Measurements from ENCODE around the gene UBE2A.

Gene UBE2A

DNA sequence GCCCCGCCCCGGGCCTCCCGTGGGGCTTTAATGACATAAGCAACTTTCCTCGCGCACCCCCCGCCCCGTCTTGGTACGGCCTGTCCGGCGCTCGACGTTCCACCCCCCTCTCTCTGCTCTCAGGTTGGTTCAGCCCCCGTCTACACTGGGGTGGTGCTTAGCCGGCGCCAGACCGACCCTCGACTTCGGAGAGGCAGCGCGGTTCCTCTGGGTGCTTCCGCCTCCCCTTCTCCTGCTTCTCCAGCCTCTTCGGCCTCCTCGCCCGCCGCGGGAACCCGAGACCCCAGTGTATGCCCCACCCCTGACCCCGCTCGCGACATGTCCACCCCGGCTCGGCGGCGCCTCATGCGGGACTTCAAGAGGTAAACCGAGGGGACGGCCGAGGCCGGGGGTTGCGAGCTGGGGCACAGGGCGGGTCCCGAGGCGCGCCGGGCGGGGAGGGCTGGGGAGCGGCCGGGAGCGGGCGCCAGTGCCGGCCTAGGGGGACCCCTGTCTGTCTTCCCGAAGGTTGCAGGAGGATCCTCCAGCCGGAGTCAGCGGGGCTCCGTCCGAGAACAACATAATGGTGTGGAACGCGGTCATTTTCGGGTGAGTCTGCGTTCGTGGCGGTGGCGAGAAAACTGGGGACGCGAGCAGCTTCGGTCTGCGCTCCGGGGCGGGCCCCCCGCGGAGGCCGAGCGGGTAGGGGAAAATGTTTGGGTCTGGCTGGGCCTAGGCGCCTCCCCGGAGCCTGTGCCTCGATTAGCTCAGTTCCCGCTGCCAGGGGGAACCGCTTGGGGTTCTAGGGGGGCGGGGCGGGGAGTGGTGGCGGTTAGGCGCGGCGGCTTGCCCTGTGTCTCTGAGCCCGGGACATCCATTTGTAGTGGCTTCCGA, at the start of gene UBE2A:
UBE2A (plus strand) TSS at position 170 of the 873 bp plus-strand sequence; CDS start at position 319, 149 bp downstream.
- DNase-seq (ENCODE audit: low read depth), result peak; percentile 75
- H3K4me3 ChIP-seq (ENCODE audit: low read depth, low read length), result peak within 1 kb of the TSS; percentile 65

DNA sequence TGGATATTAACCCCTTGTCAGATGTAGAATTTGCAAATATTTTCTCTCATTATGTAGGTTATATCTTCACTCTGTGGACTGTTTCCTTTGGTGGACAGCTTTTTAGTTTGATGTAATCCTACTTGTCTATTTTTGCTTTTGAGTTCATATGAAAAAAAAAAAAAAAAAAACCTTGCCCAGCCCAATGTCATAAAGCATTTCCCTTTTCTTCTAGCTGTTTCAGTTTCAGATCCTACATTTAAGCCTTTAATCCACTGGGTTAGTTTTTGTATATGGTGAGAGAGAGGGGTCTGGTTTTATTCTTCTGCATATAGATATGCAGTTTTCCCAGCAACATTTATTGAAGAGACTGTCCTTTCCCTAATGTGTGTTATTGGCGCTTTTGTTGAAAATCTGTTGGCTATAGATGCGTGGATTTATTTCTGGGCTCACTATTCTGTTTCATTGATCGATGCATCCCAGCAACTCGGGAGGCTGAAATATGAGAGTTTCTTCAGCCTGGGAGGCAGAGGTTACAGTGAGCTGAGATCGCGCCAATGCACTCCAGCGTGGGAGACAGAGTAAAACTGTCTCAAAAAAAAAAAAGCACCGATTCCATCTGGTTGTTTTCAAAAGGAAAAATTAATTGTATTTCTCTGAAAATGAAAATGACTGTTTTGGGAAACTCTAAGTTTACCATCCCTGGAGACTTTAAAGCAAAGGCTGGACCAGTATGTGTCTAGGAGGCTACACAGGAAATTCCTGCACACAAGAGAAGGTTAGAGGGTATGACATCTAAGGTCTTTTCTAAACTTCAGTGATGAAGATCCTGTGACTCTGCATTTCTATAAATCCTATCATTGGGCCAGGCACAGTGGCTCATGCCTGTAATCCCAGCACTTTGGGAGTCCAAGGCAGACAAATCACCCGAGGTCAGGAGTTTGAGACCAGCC, 44.8 kb upstream of the UBE2A start:
- no peak for DNase-seq (ENCODE audit: low read depth)
- H3K4me3 ChIP-seq (ENCODE audit: low read depth, low read length), result no peak overlapping the region

DNA sequence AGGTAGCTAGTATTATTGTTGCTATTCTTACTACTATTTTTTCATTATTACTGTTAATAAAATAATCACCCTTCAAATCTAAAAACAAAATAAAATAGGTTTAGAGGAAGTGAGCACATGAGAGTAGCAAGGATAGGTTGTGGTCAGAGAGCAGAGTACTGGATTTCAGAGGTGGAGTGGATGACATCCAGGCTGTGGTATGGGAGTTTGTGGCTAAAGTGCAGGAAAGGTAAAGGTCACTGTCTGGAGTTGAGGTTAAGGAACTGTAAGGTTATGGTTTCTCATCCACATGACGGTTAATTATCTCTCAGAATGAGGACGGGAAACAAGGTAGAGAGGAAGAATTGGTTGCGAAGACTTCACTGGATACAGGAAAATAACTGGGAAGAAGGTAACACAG, 36.9 kb upstream of the UBE2A start:
- no peak for DNase-seq (ENCODE audit: low read depth)
- no peak overlapping the region for H3K4me3 ChIP-seq (ENCODE audit: low read depth, low read length)

- H3K4me3 ChIP-seq (ENCODE audit: low read depth, low read length), result no peak overlapping the region
- no peak for DNase-seq (ENCODE audit: low read depth)
Measured at GRCh38 chrX:119539872-119540271, 34.5 kb upstream of the UBE2A start.

DNA sequence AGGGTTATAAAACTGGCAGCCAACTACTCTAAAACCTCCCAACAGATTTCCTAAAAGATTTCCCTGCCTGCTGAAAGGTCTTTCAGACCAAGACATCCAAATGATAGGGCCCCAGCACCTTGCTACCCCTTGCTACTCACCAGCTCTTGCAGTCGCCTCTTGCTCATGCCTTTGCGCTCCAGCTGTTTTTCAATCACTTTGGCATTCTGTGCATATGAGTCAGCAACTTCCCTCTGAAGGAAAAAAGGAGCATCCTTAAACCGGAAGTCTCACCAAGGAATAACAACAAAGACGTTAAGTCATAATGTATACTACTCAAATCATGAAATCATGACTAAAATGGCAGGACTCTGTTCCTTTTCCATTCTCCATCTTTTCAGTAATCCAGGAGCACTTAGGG, 33.2 kb upstream of the UBE2A start:
- peak; percentile 43 for DNase-seq (ENCODE audit: low read depth)
- no peak overlapping the region for H3K4me3 ChIP-seq (ENCODE audit: low read depth, low read length)

DNA sequence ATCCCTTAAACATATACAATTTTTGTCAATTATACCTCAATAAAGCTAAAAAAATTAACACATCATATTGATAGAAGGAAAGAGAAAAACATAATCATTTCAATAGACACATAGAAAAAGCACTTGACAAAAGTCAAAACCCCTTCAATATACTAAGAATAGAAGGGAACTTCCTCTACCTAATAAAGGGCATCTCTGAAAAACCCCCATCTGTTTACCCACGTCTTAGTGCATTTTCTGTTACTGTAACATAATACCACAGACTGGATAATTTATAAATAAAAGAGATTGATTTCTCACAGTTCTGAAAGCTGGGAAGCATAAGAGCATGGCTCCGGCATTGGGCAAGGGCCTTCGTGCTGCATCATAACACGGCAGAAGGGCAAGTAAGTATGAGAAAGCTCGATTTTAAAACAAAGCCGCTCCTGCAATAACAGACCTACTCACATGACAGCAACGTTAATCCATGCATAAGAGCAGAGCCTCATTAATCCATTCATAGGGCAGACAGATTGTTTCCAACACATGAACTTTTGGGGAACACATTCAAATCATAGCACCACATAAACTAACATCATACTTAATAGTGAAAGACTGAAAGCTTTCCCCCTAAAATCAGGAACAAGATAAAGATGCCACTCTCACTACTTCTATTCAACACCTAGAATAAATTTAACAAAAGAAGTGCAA, 24.9 kb upstream of the UBE2A start:
- no peak for DNase-seq (ENCODE audit: low read depth)
- no peak overlapping the region for H3K4me3 ChIP-seq (ENCODE audit: low read depth, low read length)

- no peak for DNase-seq (ENCODE audit: low read depth)
- H3K4me3 ChIP-seq (ENCODE audit: low read depth, low read length), result no peak overlapping the region
Measured at GRCh38 chrX:119552508-119552907, 21.9 kb upstream of the UBE2A start.

DNA sequence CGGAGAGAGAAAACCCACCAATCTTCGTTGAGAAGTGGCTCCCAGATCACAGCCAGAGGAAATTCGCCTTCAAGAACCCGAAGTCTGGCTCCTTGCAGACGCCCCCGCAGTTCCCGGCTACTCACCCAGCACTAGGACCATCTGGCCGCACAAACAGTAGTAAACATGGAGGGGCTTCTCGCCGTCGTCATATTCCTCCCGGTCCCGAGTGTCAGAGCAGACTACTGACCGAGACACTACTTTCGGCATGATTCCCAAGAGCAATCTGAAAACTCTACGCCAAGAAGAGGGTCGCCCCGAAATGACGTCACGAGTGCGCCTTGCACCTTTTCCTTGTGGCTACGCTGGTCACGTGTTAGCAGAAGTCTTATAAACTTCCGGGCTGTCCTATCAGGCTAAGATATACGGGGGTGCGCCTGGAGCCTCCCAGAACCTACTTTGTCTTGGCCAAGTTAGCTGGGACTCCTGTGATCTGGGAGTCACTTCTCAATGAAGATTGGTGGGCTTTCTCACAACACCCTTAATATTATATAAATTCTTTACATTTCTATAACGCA, 9.2 kb upstream of the UBE2A start, which contains the start of gene STEEP1:
STEEP1 (minus strand) TSS at position 303 of the 557 bp plus-strand sequence; CDS start at position 249, 54 bp downstream.
- DNase-seq (ENCODE audit: low read depth), result peak; percentile 64
- H3K4me3 ChIP-seq (ENCODE audit: low read depth, low read length), result peak within 1 kb of the TSS; percentile 66

DNA sequence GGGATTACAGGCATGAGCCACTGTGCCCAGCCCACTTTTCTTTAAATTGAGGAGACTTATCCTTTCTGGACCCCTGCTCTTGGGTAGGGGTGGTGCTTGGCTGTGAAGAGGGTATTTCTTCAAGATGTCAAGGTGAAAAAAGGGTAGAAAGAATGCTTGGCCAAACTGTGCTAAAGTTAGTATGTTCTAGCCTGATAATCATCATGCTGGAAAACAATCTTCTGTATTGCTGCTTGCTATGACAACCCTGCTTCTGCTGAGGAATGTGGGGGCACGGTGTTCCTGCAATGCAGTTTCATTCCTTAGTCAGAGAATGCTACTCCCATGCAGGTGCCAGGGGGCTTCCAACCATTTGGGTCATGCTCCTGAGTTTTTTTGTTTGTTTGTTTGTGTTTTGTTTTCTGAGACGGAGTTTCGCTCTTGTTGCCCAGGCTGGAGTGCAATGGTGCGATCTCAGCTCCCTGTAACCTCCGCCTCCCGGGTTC, 4.0 kb upstream of the UBE2A start:
- no peak for DNase-seq (ENCODE audit: low read depth)
- H3K4me3 ChIP-seq (ENCODE audit: low read depth, low read length), result no peak overlapping the region

DNA sequence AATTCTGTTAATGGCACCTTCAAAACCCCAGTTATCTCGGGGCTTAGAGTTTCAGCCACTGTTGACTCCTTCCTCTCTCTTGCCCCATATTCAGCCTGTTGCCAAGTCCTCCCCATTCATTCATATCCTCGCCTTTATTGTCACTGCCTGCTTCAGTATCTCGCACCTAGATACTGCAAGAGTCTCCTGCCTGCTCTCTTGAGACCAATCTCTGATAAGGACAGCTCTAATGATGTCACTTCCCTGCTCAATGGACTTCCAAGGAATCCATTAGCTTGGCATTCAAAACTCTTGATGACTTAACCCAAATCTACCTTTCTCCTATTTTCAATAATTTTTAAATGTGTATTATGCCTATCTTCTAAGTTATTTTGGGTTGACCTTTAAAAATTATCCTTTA, 1.1 kb upstream of the UBE2A start:
- H3K4me3 ChIP-seq (ENCODE audit: low read depth, low read length), result peak overlapping the region; percentile 65
- no peak for DNase-seq (ENCODE audit: low read depth)

GRCh38 chrX:119573840-119574393, 446 bp upstream of the UBE2A start:
- DNase-seq (ENCODE audit: low read depth), result no peak
- H3K4me3 ChIP-seq (ENCODE audit: low read depth, low read length), result peak overlapping the region; percentile 65

DNA sequence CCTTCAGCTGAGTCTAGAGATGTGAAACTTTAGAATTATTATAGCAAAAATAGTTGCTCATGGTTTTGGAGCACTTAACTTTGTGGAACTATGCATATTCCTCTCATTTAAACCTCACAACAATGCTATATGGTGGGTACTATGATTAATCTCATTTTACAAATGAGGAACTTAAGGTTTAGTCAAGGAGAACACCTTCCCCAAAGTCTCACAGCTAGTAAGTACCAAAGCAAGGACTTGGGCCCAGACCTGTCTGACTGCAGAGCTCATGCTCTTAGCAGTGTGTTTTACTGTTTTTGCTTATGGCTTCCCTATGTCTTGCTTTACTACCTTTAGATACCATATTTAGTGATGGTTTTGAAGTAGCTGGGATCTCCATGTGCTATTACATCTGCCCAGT, 5.1 kb downstream of the UBE2A start:
- DNase-seq (ENCODE audit: low read depth), result no peak

DNA sequence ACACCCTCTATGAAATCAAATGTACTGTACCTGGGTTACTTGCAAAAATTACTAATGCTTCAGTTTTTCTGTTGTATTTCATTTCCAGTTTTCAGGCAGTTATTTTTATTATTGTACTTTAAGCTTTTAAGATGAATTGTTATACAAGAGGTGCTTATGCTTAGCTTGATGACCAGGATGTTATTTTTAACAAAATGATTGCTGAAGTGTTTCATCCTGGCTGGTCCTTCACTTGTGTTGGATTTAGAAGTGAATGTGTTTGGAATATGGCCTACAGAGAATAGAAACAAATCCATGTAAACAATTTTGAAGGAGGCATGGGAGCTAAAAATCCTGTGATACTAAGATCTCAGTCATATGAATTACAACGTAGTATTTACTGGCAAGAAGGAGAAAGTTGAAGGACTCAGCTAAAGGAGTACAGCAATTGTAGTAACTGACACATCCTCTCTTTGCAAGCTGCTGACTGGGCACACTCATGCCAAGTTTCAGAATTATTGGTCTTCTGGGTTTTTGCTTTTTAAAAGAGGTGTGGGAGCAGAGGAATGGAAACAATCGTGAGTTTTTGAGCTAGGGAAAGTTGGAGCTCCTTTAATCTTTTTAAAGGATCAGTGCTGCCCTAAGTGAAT, 9.2 kb downstream of the UBE2A start:
- DNase-seq (ENCODE audit: low read depth), result no peak
- H3K4me3 ChIP-seq (ENCODE audit: low read depth, low read length), result no peak overlapping the region

More for the DNA sequence above, 5.1 kb downstream of the UBE2A start:
- no peak overlapping the region for H3K4me3 ChIP-seq (ENCODE audit: low read depth, low read length)

GRCh38 chrX:119589810-119590209, 15.4 kb downstream of the UBE2A start:
- H3K4me3 ChIP-seq (ENCODE audit: low read depth, low read length), result no peak overlapping the region
- no peak for DNase-seq (ENCODE audit: low read depth)

DNA sequence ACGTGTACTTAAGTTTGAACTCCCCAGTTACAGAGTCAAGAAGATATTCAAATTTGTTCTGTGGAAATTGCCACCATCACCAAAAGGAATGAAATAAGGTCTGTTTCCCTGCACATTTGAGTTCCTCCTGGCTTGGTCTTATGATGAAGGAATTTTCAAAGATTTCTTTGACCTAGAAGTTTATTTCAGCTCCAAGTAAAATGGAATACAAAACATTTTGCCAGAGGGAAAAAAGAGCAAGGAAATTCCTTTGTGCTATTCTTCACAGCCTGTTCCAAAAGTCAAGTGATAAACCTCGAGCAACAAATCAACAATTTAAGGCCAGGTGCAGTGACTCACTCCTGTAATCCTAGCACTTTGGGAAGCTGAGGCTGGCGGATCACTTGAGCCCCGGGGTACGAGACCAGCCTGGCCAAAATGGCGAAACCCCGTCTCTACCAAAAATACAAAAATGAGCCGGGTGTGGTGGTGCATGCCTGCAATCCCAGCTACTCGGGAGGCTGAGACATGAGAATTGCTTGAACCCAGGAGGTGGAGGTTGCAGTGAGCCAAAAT, 28.4 kb downstream of the UBE2A start:
- DNase-seq (ENCODE audit: low read depth), result no peak
- no peak overlapping the region for H3K4me3 ChIP-seq (ENCODE audit: low read depth, low read length)

DNA sequence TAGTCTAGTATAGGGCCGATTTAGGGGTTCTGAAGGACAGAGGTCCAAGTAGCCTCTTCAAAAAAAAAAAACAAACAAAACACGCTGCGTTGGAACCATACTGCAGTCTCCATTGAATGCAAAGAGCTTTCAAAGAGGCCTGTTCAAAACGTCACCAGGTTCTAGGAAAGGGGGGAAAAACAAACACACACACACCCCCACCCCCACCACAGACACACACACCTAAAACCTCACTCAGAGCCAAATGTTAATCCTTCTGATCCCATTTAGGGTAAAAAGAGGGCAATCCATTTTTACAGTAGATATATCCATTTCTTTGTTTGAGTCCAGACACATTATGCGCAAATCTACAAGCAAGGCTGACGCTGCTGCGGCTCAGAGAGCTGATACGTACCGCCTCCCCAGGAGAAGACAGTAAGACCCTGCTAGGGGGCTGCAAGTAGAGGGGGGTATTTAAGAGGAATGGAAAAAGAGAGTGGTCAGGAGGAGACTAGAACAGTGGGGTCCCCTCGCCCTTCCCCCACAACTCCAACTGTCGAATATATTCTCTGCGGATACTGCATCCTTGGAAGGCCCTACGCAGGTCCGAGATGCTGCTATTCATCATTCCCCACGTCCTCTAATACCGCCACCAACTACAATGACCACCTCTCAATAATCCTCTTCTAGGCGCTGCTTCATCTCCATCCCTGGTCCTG, 30.6 kb downstream of the UBE2A start:
- no peak for DNase-seq (ENCODE audit: low read depth)
- H3K4me3 ChIP-seq (ENCODE audit: low read depth, low read length), result peak overlapping the region; percentile 67

GRCh38 chrX:119605464-119606279, 31.3 kb downstream of the UBE2A start:
- H3K4me3 ChIP-seq (ENCODE audit: low read depth, low read length), result peak overlapping the region; percentile 67
- DNase-seq (ENCODE audit: low read depth), result no peak
